CD4-positive, alpha-beta T cell (primary cell): Measurements from ENCODE around the gene TCAP. TPM values are rescaled to one million over a fixed set of nuclear protein-coding genes. Genes with fewer than 3 reads are reported as not detected.
A peak's percentile ranks its signal among the peaks of the same experiment; 100 is the strongest.

Experiments
- ATAC-seq: fragments of 200-7000 bp; cut with Tn5 transposase; one replicate; pipeline ENCODE4 v1.10.0; 2022; ENCODE audit warnings: mild to moderate bottlenecking; ENCODE audit not compliant: poor library complexity
- CTCF ChIA-PET: fragments of 350-600 bp; sonication (Branson Sonifier 250); formaldehyde crosslinking; loops from one replicate; lab custom pipeline; 2021; ENCODE audit warnings: antibody characterized with exemption, inconsistent platforms; lab: Charles Lee
- POLR2A ChIA-PET: fragments of 350-600 bp; sonication (Branson Sonifier 250); formaldehyde crosslinking; loops from one replicate; lab custom pipeline; 2021; ENCODE audit warnings: antibody characterized with exemption, inconsistent platforms; lab: Charles Lee
- DNase-seq, 14 experiments: peaks; one replicate each; pipeline ENCODE4 v3.0.0-alpha.2; 2013 to 2020; ENCODE audit warnings: mixed read lengths in 2 of 14
- H3K27ac ChIP-seq, 2 donors: one replicate each; pipeline versions ENCODE4 v1.5.1 to v1.7.0; 2013; ENCODE audit warnings: low read length in 2 of 2, low read depth in 1 of 2, mild to moderate bottlenecking in 1 of 2
- H3K27me3 ChIP-seq, 2 experiments: 1 replicate in 1 of 2; 2 replicates in 1 of 2; pipeline versions ENCODE4 v1.6.1 to v1.7.0; 2013; ENCODE audit warnings: low read length in 2 of 2, control low read depth in 1 of 2, mild to moderate bottlenecking in 1 of 2, moderate library complexity in 1 of 2; ENCODE audit not compliant: insufficient read depth in 2 of 2, control insufficient read depth in 1 of 2
- H3K36me3 ChIP-seq: one replicate; pipeline ENCODE4 v1.6.1; 2013; ENCODE audit warnings: low read length, control low read depth; ENCODE audit not compliant: insufficient read depth
- H3K4me1 ChIP-seq: one replicate; pipeline ENCODE4 v1.6.1; 2013; ENCODE audit warnings: low read length, control low read depth; ENCODE audit not compliant: insufficient read depth
- H3K4me3 ChIP-seq: one replicate; pipeline ENCODE4 v1.5.1; 2013; ENCODE audit warnings: mild to moderate bottlenecking, low read length, moderate library complexity
- H3K9me3 ChIP-seq, 2 experiments: 1 replicate in 1 of 2; 2 replicates in 1 of 2; pipeline versions ENCODE4 v1.6.1 to v1.7.0; 2013; ENCODE audit warnings: low read length in 2 of 2, mild to moderate bottlenecking in 2 of 2, control low read depth in 1 of 2, moderate library complexity in 1 of 2; ENCODE audit not compliant: control insufficient read depth in 1 of 2, insufficient read depth in 1 of 2
- H3K27ac Mint-ChIP-seq: one replicate; pipeline ENCODE4 v1.8.0; 2020; ENCODE audit warnings: mixed read lengths
- H3K27me3 Mint-ChIP-seq: one replicate; pipeline ENCODE4 v1.8.0; 2021; ENCODE audit warnings: mixed read lengths
- H3K36me3 Mint-ChIP-seq: one replicate; pipeline ENCODE4 v1.8.0; 2021; ENCODE audit warnings: low read depth, mixed read lengths
- H3K4me1 Mint-ChIP-seq: one replicate; pipeline ENCODE4 v1.8.0; 2021; ENCODE audit warnings: low read depth, mixed read lengths
- H3K4me3 Mint-ChIP-seq: one replicate; pipeline ENCODE4 v1.8.0; 2020; ENCODE audit warnings: mild to moderate bottlenecking, mixed read lengths
- H3K9me3 Mint-ChIP-seq: one replicate; pipeline ENCODE4 v1.8.0; 2020; ENCODE audit warnings: mixed read lengths
- CTCF ChIP-seq: fragments of 200-600 bp; IDR thresholded peaks from one replicate; pipeline ENCODE4 v1.8.0; 2022; ENCODE audit warnings: antibody characterized with exemption, mild to moderate bottlenecking
- intact Hi-C, 2 experiments: fragments of 100-400 bp; cut with DNase I in 1 of 2; cut with micrococcal nuclease in 1 of 2; formaldehyde crosslinking; loops; one replicate each; pipeline versions ENCODE4 v1.15.1 to v1.9.0; 2023 to 2025; cut with DNase I, micrococcal nuclease
- total RNA-seq, 174 experiments: library from RNA in 2 of 174; stranded (reverse) in 2 of 174; gene quantifications; one replicate each; pipeline ENCODE4 v1.2.3 and lab custom pipeline; 2021 to 2026

TCAP gene
- total RNA-seq, 2 experiments from 2014 or later, result 6.4 TPM

GRCh38 chr17:39648616-39649366 is 16.4 kb upstream of the TCAP start:
- TF ChIP-seq CTCF, result no peak
- H3K4me3 ChIP-seq, result no peak overlapping the region
- ATAC-seq (no peak), DNase-seq (no peak)
- intact Hi-C loops, result no loop called here
- H3K4me1 ChIP-seq, result peaks cover 34% of the 10 kb centered on the region
- ChIA-PET POLR2A (interaction anchor here (0.6 to 1.2 kb wide), 3 partner anchors 20 to 464 kb away, joined by 3 to 4 read pairs (median 3); no protein-coding TSS in a partner anchor), CTCF (no interaction called here)
- peak overlapping the region; percentile 51 for H3K27ac Mint-ChIP-seq
- peaks cover 48% of the 10 kb centered on the region for H3K4me1 Mint-ChIP-seq
- no peak overlapping the region for H3K4me3 Mint-ChIP-seq
- peaks cover 27% of the 10 kb centered on the region for H3K36me3 Mint-ChIP-seq
- H3K9me3 Mint-ChIP-seq, result no peaks in the 10 kb centered on the region
- H3K27ac ChIP-seq, result no peak overlapping the region
- H3K9me3 ChIP-seq, result no peaks in the 10 kb centered on the region
- H3K27me3 Mint-ChIP-seq, result no peaks in the 10 kb centered on the region
- H3K36me3 ChIP-seq, result peaks cover 17% of the 10 kb centered on the region
- H3K27me3 ChIP-seq, result no peaks in the 10 kb centered on the region

- ATAC-seq (no peak), DNase-seq (no peak)
- H3K27me3 Mint-ChIP-seq, result no peaks in the 10 kb centered on the region
- TF ChIP-seq CTCF, result no peak
- ChIA-PET POLR2A (no interaction called here), CTCF (interaction anchor here (0.7 to 2.4 kb wide), 3 partner anchors 15 to 103 kb away, joined by 3 to 13 read pairs (median 3); no protein-coding TSS in a partner anchor)
- Histone ChIP-seq H3K9me3 (no peaks in the 10 kb centered on the region), H3K36me3 (peaks cover 24% of the 10 kb centered on the region), H3K27me3 (no peaks in the 10 kb centered on the region), H3K27ac (no peak overlapping the region), H3K4me1 (peaks cover 30% of the 10 kb centered on the region), H3K4me3 (no peak overlapping the region)
- H3K4me1 Mint-ChIP-seq, result peaks cover 51% of the 10 kb centered on the region
- intact Hi-C loops, result no loop called here
- H3K4me3 Mint-ChIP-seq, result no peak overlapping the region
- peak overlapping the region; percentile 53 for H3K27ac Mint-ChIP-seq
- no peaks in the 10 kb centered on the region for H3K9me3 Mint-ChIP-seq
- H3K36me3 Mint-ChIP-seq, result peaks cover 33% of the 10 kb centered on the region
These were observed 15.0 kb upstream of the TCAP start for GRCh38 chr17:39650121-39650579.

- Histone ChIP-seq H3K36me3 (peaks cover 27% of the 10 kb centered on the region), H3K27ac (no peak overlapping the region), H3K4me1 (peaks cover 27% of the 10 kb centered on the region), H3K9me3 (no peaks in the 10 kb centered on the region), H3K4me3 (no peak overlapping the region), H3K27me3 (no peaks in the 10 kb centered on the region)
- Mint-ChIP-seq H3K4me1 (peaks cover 50% of the 10 kb centered on the region), H3K27me3 (no peaks in the 10 kb centered on the region), H3K4me3 (no peak overlapping the region), H3K9me3 (no peaks in the 10 kb centered on the region), H3K27ac (peak overlapping the region; percentile 45), H3K36me3 (peaks cover 34% of the 10 kb centered on the region)
- ChIA-PET CTCF (interaction anchor here (0.7 to 1.1 kb wide), 3 partner anchors 27 to 30 kb away, joined by 3 to 5 read pairs (median 4); no protein-coding TSS in a partner anchor), POLR2A (interaction anchor here (1.3 kb wide), 1 partner anchor 31 kb away, joined by 3 read pairs; no protein-coding TSS in a partner anchor)
- no peak for TF ChIP-seq CTCF
- ATAC-seq (no peak), DNase-seq (no peak)
- intact Hi-C loops, result no loop called here
These were observed 13.1 kb upstream of the TCAP start for GRCh38 chr17:39651923-39652586.
